Measurements from ENCODE around the gene TFAP2E. TPM values are rescaled to one million over a fixed set of nuclear protein-coding genes. Genes with fewer than 3 reads are reported as not detected.
A peak's percentile ranks its signal among the peaks of the same experiment; 100 is the strongest.

TFAP2E gene
- total RNA-seq, 1 donor from 2014 or later, result under 0.01 TPM

DNA sequence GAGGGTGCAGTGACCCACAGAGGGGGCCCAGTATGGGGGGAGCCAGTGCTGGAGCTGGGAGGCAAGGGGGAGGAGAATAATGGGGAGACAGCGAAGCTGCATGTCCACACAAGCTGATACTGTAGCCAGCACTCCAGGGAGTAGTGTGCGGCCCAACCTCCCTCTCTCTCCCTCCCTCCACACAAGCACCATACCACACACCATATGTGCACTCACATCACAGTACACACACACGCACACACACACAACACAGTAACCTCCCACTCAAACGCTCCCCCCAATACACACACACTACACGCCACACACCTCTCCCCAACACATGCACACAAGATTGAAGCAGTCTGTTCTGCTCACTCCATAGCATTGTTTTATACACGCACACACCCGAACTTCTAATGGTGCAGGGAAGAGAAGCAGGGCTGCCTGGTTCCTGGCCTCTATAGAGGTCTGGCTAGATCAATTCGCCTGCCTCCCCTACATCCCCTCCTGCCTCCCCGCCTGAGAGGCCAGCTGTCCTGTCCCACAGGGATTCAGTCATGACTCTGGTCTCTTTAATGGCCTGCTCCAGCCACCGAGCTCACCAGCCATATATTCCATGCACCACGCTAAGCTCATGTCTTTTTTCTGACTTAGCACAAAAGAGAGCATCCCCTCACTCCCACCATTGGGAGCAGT lies 11.7 kb upstream of the TFAP2E start:
- Histone ChIP-seq H3K36me3 (ENCODE audit: control insufficient read depth, insufficient read depth, low read length) (peaks cover 16% of the 10 kb centered on the region), H3K4me3 (ENCODE audit: low read depth, low read length) (no peak overlapping the region), H3K27me3 (ENCODE audit: control insufficient read depth, insufficient read depth, low read length) (no peaks in the 10 kb centered on the region)
- FAIRE-seq (peak; percentile 79), DNase-seq (ENCODE audit: low read depth) (no peak)
- TF ChIP-seq, protein P1, sequence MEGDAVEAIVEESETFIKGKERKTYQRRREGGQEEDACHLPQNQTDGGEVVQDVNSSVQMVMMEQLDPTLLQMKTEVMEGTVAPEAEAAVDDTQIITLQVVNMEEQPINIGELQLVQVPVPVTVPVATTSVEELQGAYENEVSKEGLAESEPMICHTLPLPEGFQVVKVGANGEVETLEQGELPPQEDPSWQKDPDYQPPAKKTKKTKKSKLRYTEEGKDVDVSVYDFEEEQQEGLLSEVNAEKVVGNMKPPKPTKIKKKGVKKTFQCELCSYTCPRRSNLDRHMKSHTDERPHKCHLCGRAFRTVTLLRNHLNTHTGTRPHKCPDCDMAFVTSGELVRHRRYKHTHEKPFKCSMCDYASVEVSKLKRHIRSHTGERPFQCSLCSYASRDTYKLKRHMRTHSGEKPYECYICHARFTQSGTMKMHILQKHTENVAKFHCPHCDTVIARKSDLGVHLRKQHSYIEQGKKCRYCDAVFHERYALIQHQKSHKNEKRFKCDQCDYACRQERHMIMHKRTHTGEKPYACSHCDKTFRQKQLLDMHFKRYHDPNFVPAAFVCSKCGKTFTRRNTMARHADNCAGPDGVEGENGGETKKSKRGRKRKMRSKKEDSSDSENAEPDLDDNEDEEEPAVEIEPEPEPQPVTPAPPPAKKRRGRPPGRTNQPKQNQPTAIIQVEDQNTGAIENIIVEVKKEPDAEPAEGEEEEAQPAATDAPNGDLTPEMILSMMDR (IDR thresholded peaks at IDR 0.05; ENCODE audit: insufficient read depth, low read length, severe bottlenecking), result no peak

DNA sequence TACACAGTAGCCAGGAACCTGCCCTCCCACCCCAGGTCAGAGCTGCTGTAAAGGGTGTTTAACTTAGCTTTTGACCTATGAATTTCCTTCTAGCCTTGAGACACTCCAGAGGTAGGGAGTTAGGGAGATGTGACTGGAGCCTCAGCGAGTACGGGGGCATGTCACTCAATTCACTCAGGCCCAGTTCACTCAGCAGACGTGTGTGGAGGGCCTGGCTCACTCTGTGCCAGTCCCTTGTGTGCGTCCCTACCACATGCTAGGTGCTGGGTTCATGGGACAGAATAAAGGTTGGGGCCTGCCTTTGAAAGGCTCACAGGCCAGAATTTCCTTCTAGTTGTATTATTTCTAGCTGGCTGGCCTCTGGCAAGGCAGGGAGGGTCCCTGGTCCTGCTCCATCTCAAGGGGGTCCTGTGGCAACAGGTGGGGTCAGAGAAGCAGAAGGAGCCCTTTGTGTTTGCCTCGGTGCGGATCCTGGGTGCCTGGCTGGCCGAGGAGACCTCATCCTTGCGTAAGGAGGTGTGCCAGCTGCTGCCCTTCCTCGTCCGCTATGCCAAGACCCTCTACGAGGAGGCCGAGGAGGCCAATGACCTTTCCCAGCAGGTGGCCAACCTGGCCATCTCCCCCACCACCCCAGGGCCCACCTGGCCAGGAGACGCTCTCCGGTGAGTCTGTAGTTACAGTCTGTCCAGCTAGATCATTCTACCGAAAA lies 11.0 kb upstream of the TFAP2E start:
- DNase-seq (ENCODE audit: low read depth), result no peak
- FAIRE-seq, result no peak
- TF ChIP-seq, protein P1 (IDR thresholded peaks at IDR 0.05; ENCODE audit: insufficient read depth, low read length, severe bottlenecking), result no peak
- Histone ChIP-seq H3K36me3 (ENCODE audit: control insufficient read depth, insufficient read depth, low read length) (peaks cover 16% of the 10 kb centered on the region), H3K4me3 (ENCODE audit: low read depth, low read length) (no peak overlapping the region), H3K27me3 (ENCODE audit: control insufficient read depth, insufficient read depth, low read length) (no peaks in the 10 kb centered on the region)

DNA sequence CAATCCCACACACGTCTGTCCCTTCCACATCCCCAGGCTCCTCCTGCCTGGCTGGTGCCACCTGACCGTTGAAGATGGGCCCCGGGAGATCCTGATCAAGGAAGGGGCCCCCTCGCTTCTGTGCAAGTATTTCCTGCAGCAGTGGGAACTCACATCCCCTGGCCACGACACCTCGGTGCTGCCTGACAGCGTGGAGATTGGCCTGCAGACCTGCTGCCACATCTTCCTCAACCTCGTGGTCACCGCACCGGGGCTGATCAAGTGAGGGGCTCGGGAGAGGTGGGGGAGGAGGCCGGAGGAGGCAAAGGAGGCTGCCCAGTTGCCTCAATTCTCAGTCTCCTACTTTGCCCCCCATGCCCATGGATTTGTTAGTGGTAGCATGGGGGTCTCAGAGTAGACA lies 9.9 kb upstream of the TFAP2E start:
- DNase-seq (ENCODE audit: low read depth), result no peak

DNA sequence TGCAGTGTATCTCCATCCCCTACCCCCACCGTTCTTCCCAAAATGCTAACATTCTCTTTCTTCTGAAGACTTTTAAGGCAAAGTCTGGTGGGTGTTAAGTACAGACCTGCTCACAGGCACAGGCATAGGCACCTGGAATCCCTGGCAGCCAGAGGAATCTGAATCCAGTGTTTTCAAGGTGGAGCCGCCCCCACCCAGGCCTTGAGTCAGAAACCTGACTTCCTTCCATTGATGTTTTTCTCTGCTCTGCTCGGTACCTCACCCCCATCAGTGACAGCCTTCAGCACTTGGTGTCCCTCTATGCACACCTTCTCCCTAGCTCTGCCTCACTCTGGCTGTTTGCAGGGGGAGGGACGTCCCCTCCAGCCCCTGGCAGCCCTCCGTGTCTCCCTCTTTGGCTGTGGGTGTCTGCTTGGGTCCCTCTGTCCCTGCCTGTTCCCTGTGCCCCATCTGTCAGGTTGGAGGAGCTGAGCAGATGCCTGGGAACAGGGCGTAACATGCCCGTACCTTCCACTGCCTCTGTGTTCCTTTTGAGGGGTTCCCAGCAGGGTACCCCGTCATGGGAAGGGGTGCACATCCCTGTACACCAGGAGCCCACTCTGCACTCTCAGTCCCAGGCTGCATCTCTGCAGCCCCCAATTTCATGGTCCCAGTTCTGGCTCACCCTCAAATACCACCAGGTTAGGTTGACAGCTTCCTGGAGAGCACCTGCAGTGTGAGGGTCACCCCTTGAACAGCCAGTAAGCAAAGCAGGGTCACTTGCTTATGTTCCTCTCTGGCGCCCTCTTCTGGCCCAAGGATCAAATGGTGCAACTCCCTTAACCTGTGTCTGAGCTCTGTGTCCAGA lies 8.9 kb upstream of the TFAP2E start:
- FAIRE-seq (no peak), DNase-seq (ENCODE audit: low read depth) (peak; percentile 78)
- Histone ChIP-seq H3K27me3 (ENCODE audit: control insufficient read depth, insufficient read depth, low read length) (no peaks in the 10 kb centered on the region), H3K36me3 (ENCODE audit: control insufficient read depth, insufficient read depth, low read length) (peaks cover 16% of the 10 kb centered on the region), H3K4me3 (ENCODE audit: low read depth, low read length) (no peak overlapping the region)
- TF ChIP-seq, protein P1 (IDR thresholded peaks at IDR 0.05; ENCODE audit: insufficient read depth, low read length, severe bottlenecking), result peak; percentile 90

More for the DNA sequence above, 9.9 kb upstream of the TFAP2E start:
- TF ChIP-seq, protein P1 (IDR thresholded peaks at IDR 0.05; ENCODE audit: insufficient read depth, low read length, severe bottlenecking), result no peak
- H3K4me3 ChIP-seq (ENCODE audit: low read depth, low read length), result no peak overlapping the region
- no peak for FAIRE-seq
- H3K36me3 ChIP-seq (ENCODE audit: control insufficient read depth, insufficient read depth, low read length), result peaks cover 16% of the 10 kb centered on the region
- no peaks in the 10 kb centered on the region for H3K27me3 ChIP-seq (ENCODE audit: control insufficient read depth, insufficient read depth, low read length)

DNA sequence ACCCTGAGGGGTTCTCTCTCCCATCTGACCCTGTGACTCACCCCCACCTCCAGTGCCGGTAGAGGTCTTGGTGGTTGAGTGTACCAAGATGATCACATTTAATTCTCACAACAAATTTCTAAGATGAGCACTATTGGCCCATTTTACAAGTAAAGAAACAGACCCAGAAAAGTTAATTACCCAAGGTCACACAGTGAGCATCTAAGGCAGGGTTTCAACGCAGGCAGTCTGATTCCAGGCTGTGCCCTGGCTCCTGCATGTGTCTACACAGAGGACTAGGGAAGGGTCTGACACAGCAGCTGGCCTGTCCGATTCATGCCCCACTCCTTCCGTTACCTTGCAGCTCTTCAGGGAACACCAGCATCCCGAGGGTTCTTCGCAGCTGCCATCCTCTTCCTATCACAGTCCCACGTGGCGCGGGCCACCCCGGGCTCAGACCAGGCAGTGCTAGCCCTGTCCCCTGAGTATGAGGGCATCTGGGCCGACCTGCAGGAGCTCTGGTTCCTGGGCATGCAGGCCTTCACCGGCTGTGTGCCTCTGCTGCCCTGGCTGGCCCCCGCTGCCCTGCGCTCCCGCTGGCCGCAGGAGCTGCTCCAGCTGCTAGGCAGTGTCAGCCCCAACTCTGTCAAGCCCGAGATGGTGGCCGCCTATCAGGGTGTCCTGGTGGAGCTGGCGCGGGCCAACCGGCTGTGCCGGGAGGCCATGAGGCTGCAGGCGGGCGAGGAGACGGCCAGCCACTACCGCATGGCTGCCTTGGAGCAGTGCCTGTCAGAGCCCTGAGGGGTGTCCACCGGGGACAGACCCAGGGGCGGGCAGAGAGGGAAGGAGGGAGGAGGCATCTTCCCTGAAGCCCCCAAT lies 8.0 kb upstream of the TFAP2E start:
- FAIRE-seq (no peak), DNase-seq (ENCODE audit: low read depth) (no peak)

More for the DNA sequence above, 8.0 kb upstream of the TFAP2E start:
- Histone ChIP-seq H3K36me3 (ENCODE audit: control insufficient read depth, insufficient read depth, low read length) (peaks cover 16% of the 10 kb centered on the region), H3K4me3 (ENCODE audit: low read depth, low read length) (no peak overlapping the region), H3K27me3 (ENCODE audit: control insufficient read depth, insufficient read depth, low read length) (no peaks in the 10 kb centered on the region)
- TF ChIP-seq, protein P1 (IDR thresholded peaks at IDR 0.05; ENCODE audit: insufficient read depth, low read length, severe bottlenecking), result no peak

All from bronchial epithelial cell (primary cell).